Measurements from ENCODE around the gene CCNE1. TPM values are rescaled to one million over a fixed set of nuclear protein-coding genes. Genes with fewer than 3 reads are reported as not detected.

Gene CCNE1
- total RNA-seq, 2 donors from 2014 or later: not detected

DNA sequence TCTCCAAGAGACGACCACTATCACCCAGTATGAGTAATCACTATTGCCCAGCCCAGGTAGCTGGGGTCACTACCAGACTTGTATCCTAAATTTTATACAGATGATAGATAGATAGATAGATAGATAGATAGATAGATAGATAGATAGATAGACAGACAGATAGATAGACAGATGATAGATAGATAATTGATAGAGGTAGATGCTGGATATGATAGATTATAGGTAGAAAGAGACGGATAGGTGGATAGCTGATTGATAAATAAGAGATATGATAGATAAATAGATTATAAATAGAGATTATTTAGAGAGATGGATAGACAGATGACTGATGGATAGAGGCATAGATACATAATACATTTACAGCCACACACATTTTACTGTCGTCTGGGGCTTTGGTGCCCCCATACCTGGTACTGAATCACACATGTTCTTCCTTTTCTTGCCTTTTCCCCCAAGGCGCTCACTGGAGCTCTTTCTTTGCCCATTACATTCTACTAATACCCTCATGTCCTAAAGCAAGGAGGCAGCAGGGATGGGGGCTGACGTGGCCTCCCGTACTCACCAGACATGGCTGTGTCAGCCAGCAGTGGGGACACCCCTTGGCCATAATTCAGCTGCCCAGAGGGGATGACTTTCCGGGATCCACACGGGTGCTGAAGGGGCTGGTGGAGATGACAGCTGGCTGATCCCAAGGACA, 44.6 kb upstream of the CCNE1 start:
- 43 to 56% methylated on average over 6 to 8 of the region's 8 CpGs for WGBS, 2 donors
- Histone ChIP-seq H3K27ac (no peak overlapping the region), H3K4me3 (no peak overlapping the region), H3K4me1 (peaks cover 5% of the 10 kb centered on the region), H3K27me3 (no peaks in the 10 kb centered on the region), H3K36me3 (replicated peaks in 1 of 2; ENCODE audit: insufficient read depth in 1 of 2, low read depth in 2 of 2) (no peaks in the 10 kb centered on the region), H3K9me3 (no peaks in the 10 kb centered on the region)
- ATAC-seq (no peak), DNase-seq (no peak)
- TF ChIP-seq POLR2A (IDR thresholded peaks at IDR 0.05): no peak
- TF ChIP-seq, protein P1, sequence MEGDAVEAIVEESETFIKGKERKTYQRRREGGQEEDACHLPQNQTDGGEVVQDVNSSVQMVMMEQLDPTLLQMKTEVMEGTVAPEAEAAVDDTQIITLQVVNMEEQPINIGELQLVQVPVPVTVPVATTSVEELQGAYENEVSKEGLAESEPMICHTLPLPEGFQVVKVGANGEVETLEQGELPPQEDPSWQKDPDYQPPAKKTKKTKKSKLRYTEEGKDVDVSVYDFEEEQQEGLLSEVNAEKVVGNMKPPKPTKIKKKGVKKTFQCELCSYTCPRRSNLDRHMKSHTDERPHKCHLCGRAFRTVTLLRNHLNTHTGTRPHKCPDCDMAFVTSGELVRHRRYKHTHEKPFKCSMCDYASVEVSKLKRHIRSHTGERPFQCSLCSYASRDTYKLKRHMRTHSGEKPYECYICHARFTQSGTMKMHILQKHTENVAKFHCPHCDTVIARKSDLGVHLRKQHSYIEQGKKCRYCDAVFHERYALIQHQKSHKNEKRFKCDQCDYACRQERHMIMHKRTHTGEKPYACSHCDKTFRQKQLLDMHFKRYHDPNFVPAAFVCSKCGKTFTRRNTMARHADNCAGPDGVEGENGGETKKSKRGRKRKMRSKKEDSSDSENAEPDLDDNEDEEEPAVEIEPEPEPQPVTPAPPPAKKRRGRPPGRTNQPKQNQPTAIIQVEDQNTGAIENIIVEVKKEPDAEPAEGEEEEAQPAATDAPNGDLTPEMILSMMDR (IDR thresholded peaks at IDR 0.05): no peak
- intact Hi-C loops (cut with DNase I): no loop called here

DNA sequence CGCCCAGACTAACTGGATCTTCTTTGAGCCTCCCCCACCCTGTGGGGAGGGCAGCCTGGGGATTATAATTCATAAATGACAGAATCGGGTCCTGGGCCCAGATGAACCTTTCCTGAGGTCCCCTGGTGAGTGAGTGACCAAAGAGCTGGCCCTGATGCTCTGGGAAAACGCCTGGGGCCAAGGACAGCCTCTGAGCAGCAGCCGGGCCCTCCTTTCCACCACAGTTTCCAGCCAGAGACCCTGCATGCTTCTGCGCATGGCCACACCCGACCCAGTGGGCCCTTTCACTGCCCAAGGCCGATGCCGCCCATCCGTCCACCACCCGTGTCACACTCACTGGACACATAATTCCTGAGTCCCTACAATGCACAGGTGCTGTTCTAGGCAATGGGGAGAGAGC, 43.6 kb upstream of the CCNE1 start:
- ATAC-seq (no peak), DNase-seq (no peak)
- no peak for TF ChIP-seq POLR2A (IDR thresholded peaks at IDR 0.05)
- TF ChIP-seq, protein P1 (IDR thresholded peaks at IDR 0.05): no peak
- H3K27ac ChIP-seq: no peak overlapping the region
- H3K36me3 ChIP-seq (replicated peaks in 1 of 2; ENCODE audit: insufficient read depth in 1 of 2, low read depth in 2 of 2): no peaks in the 10 kb centered on the region
- intact Hi-C loops (cut with DNase I): no loop called here
- H3K4me3 ChIP-seq: no peak overlapping the region
- peaks cover 5% of the 10 kb centered on the region for H3K4me1 ChIP-seq
- no peaks in the 10 kb centered on the region for H3K27me3 ChIP-seq
- H3K9me3 ChIP-seq: no peaks in the 10 kb centered on the region
- WGBS, 2 donors: 33 to 68% methylated on average over 1 to 10 of the region's 10 CpGs

DNA sequence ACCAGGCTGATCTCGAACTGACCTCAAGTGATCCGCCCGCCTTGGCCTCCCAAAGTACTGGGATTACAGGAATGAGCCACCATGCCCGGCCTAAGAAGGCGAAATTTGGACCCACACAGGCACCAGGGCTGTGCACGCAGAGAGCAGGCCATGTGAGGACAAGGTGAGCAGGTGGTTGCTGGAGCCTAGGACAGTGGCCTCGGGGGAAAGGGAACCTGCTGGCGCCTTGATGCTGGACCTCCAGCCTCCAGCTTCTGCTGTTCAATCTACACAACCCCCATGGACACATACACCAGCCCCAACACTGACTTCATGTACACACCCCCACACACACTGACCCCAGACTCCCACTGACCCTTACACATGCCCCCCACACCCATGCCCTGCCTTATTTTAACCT, 41.8 kb upstream of the CCNE1 start:
- TF ChIP-seq, protein P1 (IDR thresholded peaks at IDR 0.05): no peak
- no peak for TF ChIP-seq POLR2A (IDR thresholded peaks at IDR 0.05)
- Histone ChIP-seq H3K9me3 (no peaks in the 10 kb centered on the region), H3K4me3 (no peak overlapping the region), H3K27ac (no peak overlapping the region), H3K36me3 (replicated peaks in 1 of 2; ENCODE audit: insufficient read depth in 1 of 2, low read depth in 2 of 2) (no peaks in the 10 kb centered on the region), H3K4me1 (peaks cover 5% of the 10 kb centered on the region), H3K27me3 (no peaks in the 10 kb centered on the region)
- no peak for ATAC-seq
- WGBS, 2 donors: 68 to 78% methylated on average over 4 to 8 of the region's 8 CpGs
- intact Hi-C loops (cut with DNase I): loop anchor here (5.0 kb wide), 1 partner anchor 102 kb away; no protein-coding TSS in a partner anchor
- DNase-seq: no peak

DNA sequence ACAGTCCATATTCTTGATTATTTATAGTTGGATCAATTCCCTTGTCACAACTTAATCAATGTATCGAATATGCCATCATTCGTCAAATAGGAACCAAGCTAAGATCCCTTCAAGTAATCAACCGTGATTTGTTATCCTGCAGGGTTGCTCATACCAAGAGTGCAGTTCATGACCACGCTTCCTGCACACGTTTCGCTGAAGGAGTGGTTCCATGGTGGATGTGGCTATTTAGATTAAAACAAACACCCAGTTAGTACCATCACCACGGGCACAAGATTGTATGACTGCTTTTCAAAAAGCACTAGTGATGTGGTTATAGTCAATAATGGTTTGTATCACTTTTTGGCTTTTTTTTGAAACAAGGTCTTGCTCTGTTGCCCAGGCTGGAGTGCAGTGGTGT, 41.1 kb upstream of the CCNE1 start:
- WGBS, 2 donors: 75 to 86% methylated on average over 7 of the region's 7 CpGs
- Histone ChIP-seq H3K27me3 (no peaks in the 10 kb centered on the region), H3K9me3 (no peaks in the 10 kb centered on the region), H3K36me3 (replicated peaks in 1 of 2; ENCODE audit: insufficient read depth in 1 of 2, low read depth in 2 of 2) (no peaks in the 10 kb centered on the region), H3K27ac (no peak overlapping the region), H3K4me1 (peaks cover 5% of the 10 kb centered on the region), H3K4me3 (no peak overlapping the region)
- ATAC-seq (no peak), DNase-seq (no peak)
- intact Hi-C loops (cut with DNase I): loop anchor here (5.0 kb wide), 1 partner anchor 102 kb away; no protein-coding TSS in a partner anchor
- TF ChIP-seq, protein P1 (IDR thresholded peaks at IDR 0.05): no peak
- no peak for TF ChIP-seq POLR2A (IDR thresholded peaks at IDR 0.05)
